Hepatocyte (in vitro differentiated cells): Measurements from ENCODE around the gene PDLIM1. TPM values are rescaled to one million over a fixed set of nuclear protein-coding genes. Genes with fewer than 3 reads are reported as not detected.

Source experiments
- DNase-seq: peaks from one replicate; pipeline ENCODE4 v3.0.0-alpha.2; 2016; ENCODE audit warnings: low spot score
- H2AFZ ChIP-seq: fragments of 200-600 bp; sonication (generic); 2 replicates; pipeline ENCODE4 v1.6.0; 2016; ENCODE audit warnings: antibody characterized with exemption, mild to moderate bottlenecking
- H3K27ac ChIP-seq: fragments of 200-600 bp; sonication (generic); 2 replicates; pipeline ENCODE4 v1.5.1; 2016; ENCODE audit warnings: mild to moderate bottlenecking
- H3K27me3 ChIP-seq: fragments of 200-600 bp; sonication (generic); 2 replicates; pipeline ENCODE4 v1.6.1; 2016
- H3K36me3 ChIP-seq: fragments of 200-600 bp; sonication (generic); replicated peaks from 2 replicates; pipeline ENCODE4 v1.5.1; 2016; ENCODE audit warnings: low read depth; ENCODE audit not compliant: insufficient read depth
- H3K4me1 ChIP-seq: fragments of 200-600 bp; sonication (generic); 2 replicates; pipeline ENCODE4 v1.5.1; 2016; ENCODE audit warnings: mild to moderate bottlenecking, moderate library complexity; ENCODE audit not compliant: insufficient read depth
- H3K4me2 ChIP-seq: fragments of 200-600 bp; sonication (generic); 2 replicates; pipeline ENCODE4 v1.6.0; 2016
- H3K4me3 ChIP-seq: fragments of 200-600 bp; sonication (generic); 2 replicates; pipeline ENCODE4 v1.5.1; 2016; ENCODE audit warnings: mild to moderate bottlenecking
- H3K79me2 ChIP-seq: fragments of 200-600 bp; sonication (generic); 2 replicates; pipeline ENCODE4 v1.6.0; 2017; ENCODE audit warnings: mild to moderate bottlenecking
- H3K9me2 ChIP-seq: fragments of 200-600 bp; sonication (generic); replicated peaks from 2 replicates; pipeline ENCODE4 v1.6.0; 2017; ENCODE audit warnings: mild to moderate bottlenecking; ENCODE audit not compliant: insufficient read depth
- H3K9me3 ChIP-seq: fragments of 200-600 bp; sonication (generic); 2 replicates; pipeline ENCODE4 v1.5.1; 2016; ENCODE audit warnings: low read depth, mild to moderate bottlenecking
- H4K20me1 ChIP-seq: fragments of 200-600 bp; sonication (generic); 2 replicates; pipeline ENCODE4 v1.6.0; 2016; ENCODE audit warnings: mild to moderate bottlenecking; ENCODE audit not compliant: insufficient read depth, poor library complexity, severe bottlenecking
- CTCF ChIP-seq: fragments of 200-600 bp; sonication (generic); IDR thresholded peaks from 2 replicates; pipeline ENCODE4 v1.5.1; 2016; ENCODE audit warnings: antibody characterized with exemption, mild to moderate bottlenecking; ENCODE audit not compliant: poor library complexity
- EZH2 ChIP-seq: fragments of 200-600 bp; sonication (generic); IDR thresholded peaks from 2 replicates; pipeline ENCODE4 v1.6.1; 2016; ENCODE audit warnings: antibody characterized with exemption, mild to moderate bottlenecking, borderline replicate concordance
- EZH2phosphoT487 ChIP-seq: fragments of 200-600 bp; sonication (generic); IDR thresholded peaks from one replicate; pipeline ENCODE4 v1.6.1; 2018; ENCODE audit warnings: antibody characterized with exemption, mild to moderate bottlenecking, low read depth, moderate library complexity; ENCODE audit not compliant: unreplicated experiment, severe bottlenecking
- WGBS: methylation state at CpG from one replicate; pipeline ENCODE4 v1.1.6; 2016; ENCODE audit warnings: low lambda C conversion rate; ENCODE audit errors: missing lambda C conversion rate; 5-methylcytosine and 5-hydroxymethylcytosine counted together
- polyA plus RNA-seq: library from polyadenylated mRNA; unstranded; fragments of >200 nt; fragmentation: Nextera tagmentation; extraction: Ambion mirVana; gene quantifications from 2 replicates; pipeline ENCODE4 v1.2.1, GENCODE V29; 2016
- total RNA-seq: library from RNA; depleted of rRNA; stranded (reverse); fragments of >200 nt; gene quantifications from 2 replicates; pipeline ENCODE4 v1.2.3, GENCODE V29; 2014

The PDLIM1 gene
- total and polyA plus RNA-seq, 2 experiments from 2014 or later: 58.2 to 176 TPM

- peak overlapping the region; percentile 50 for H3K27ac ChIP-seq
- H3K79me2 ChIP-seq: peaks cover 21% of the 10 kb centered on the region
- H2AFZ ChIP-seq: no peak overlapping the region
- DNase-seq: no peak
- H3K4me2 ChIP-seq: no peak overlapping the region
- WGBS: 91% methylated on average over 7 of the region's 7 CpGs
- H4K20me1 ChIP-seq: no peaks in the 10 kb centered on the region
- peaks cover 14% of the 10 kb centered on the region for H3K4me1 ChIP-seq
- no peak overlapping the region for H3K4me3 ChIP-seq
- no peaks in the 10 kb centered on the region for H3K36me3 ChIP-seq
- no peaks in the 10 kb centered on the region for H3K27me3 ChIP-seq
- no peak for TF ChIP-seq EZH2
- TF ChIP-seq CTCF: no peak
- no peak for TF ChIP-seq EZH2phosphoT487
- H3K9me2 ChIP-seq: no peaks in the 10 kb centered on the region
- H3K9me3 ChIP-seq: no peaks in the 10 kb centered on the region
Observed at GRCh38 chr10:95247881-95248583, 42.8 kb downstream of the PDLIM1 start.

GRCh38 chr10:95247200-95247880, 43.5 kb downstream of the PDLIM1 start:
- no peak for DNase-seq
- no peaks in the 10 kb centered on the region for H3K9me2 ChIP-seq
- peak overlapping the region; percentile 50 for H3K27ac ChIP-seq
- no peaks in the 10 kb centered on the region for H3K36me3 ChIP-seq
- H3K79me2 ChIP-seq: peaks cover 21% of the 10 kb centered on the region
- no peaks in the 10 kb centered on the region for H4K20me1 ChIP-seq
- 60% methylated on average over 6 of the region's 6 CpGs for WGBS
- no peaks in the 10 kb centered on the region for H3K27me3 ChIP-seq
- H2AFZ ChIP-seq: no peak overlapping the region
- H3K4me2 ChIP-seq: no peak overlapping the region
- H3K9me3 ChIP-seq: no peaks in the 10 kb centered on the region
- peaks cover 14% of the 10 kb centered on the region for H3K4me1 ChIP-seq
- TF ChIP-seq EZH2 (no peak), CTCF (no peak), EZH2phosphoT487 (no peak)
- H3K4me3 ChIP-seq: no peak overlapping the region

GRCh38 chr10:95246582-95247051, 44.2 kb downstream of the PDLIM1 start:
- Histone ChIP-seq H3K36me3 (no peaks in the 10 kb centered on the region), H3K9me3 (no peaks in the 10 kb centered on the region), H2AFZ (no peak overlapping the region), H3K79me2 (peaks cover 14% of the 10 kb centered on the region), H4K20me1 (no peaks in the 10 kb centered on the region), H3K4me3 (no peak overlapping the region), H3K27ac (peak overlapping the region; percentile 36), H3K4me1 (peaks cover 14% of the 10 kb centered on the region), H3K4me2 (no peak overlapping the region), H3K27me3 (no peaks in the 10 kb centered on the region), H3K9me2 (no peaks in the 10 kb centered on the region)
- no peak for TF ChIP-seq EZH2phosphoT487
- peak; percentile 71 for TF ChIP-seq CTCF
- no peak for TF ChIP-seq EZH2
- DNase-seq: peak; percentile 91
- 8% methylated on average over 1 of the region's 1 CpG for WGBS
